ENCODE data around the gene GNG3.

GNG3 gene

GRCh38 chr11:62755086-62755615 is 47.7 kb downstream of the GNG3 start:
- FAIRE-seq (no peak), DNase-seq (ENCODE audit: low spot score) (no peak)

- no peak for FAIRE-seq
- DNase-seq (ENCODE audit: low spot score): no peak
Measured at GRCh38 chr11:62757846-62758788, 50.6 kb downstream of the GNG3 start.
